ENCODE measurements around the gene PLIN4. TPM values are rescaled to one million over a fixed set of nuclear protein-coding genes. Genes with fewer than 3 reads are reported as not detected.

Gene PLIN4
- total RNA-seq, 1 donor from 2014 or later, result not detected

GRCh38 chr19:4538601-4538954 lies 20.3 kb upstream of the PLIN4 start:
- no peak for DNase-seq (ENCODE audit: extremely low spot score, unreplicated experiment)
- H3K27ac Mint-ChIP-seq (ENCODE audit: unreplicated experiment), result no peak overlapping the region
- no peaks in the 10 kb centered on the region for H3K36me3 Mint-ChIP-seq (ENCODE audit: unreplicated experiment)
- H3K27me3 Mint-ChIP-seq (ENCODE audit: unreplicated experiment), result peaks cover 30% of the 10 kb centered on the region
- H3K4me3 Mint-ChIP-seq (ENCODE audit: unreplicated experiment), result no peak overlapping the region
- no peak for TF ChIP-seq CTCF (IDR thresholded peaks at IDR 0.05)
- no peaks in the 10 kb centered on the region for H3K9me3 Mint-ChIP-seq (ENCODE audit: unreplicated experiment)
- H3K4me1 Mint-ChIP-seq (ENCODE audit: unreplicated experiment), result no peaks in the 10 kb centered on the region

GRCh38 chr19:4537953-4538600 lies 19.8 kb upstream of the PLIN4 start:
- no peak overlapping the region for H3K4me3 Mint-ChIP-seq (ENCODE audit: unreplicated experiment)
- no peaks in the 10 kb centered on the region for H3K4me1 Mint-ChIP-seq (ENCODE audit: unreplicated experiment)
- no peak for TF ChIP-seq CTCF (IDR thresholded peaks at IDR 0.05)
- no peaks in the 10 kb centered on the region for H3K36me3 Mint-ChIP-seq (ENCODE audit: unreplicated experiment)
- peaks cover 34% of the 10 kb centered on the region for H3K27me3 Mint-ChIP-seq (ENCODE audit: unreplicated experiment)
- no peak overlapping the region for H3K27ac Mint-ChIP-seq (ENCODE audit: unreplicated experiment)
- no peaks in the 10 kb centered on the region for H3K9me3 Mint-ChIP-seq (ENCODE audit: unreplicated experiment)
- DNase-seq (ENCODE audit: extremely low spot score, unreplicated experiment), result no peak

- DNase-seq (ENCODE audit: extremely low spot score, unreplicated experiment), result no peak
- H3K27ac Mint-ChIP-seq (ENCODE audit: unreplicated experiment), result no peak overlapping the region
- TF ChIP-seq CTCF (IDR thresholded peaks at IDR 0.05), result no peak
- H3K4me3 Mint-ChIP-seq (ENCODE audit: unreplicated experiment), result no peak overlapping the region
- H3K36me3 Mint-ChIP-seq (ENCODE audit: unreplicated experiment), result no peaks in the 10 kb centered on the region
- H3K27me3 Mint-ChIP-seq (ENCODE audit: unreplicated experiment), result peaks cover 34% of the 10 kb centered on the region
- no peaks in the 10 kb centered on the region for H3K9me3 Mint-ChIP-seq (ENCODE audit: unreplicated experiment)
- no peaks in the 10 kb centered on the region for H3K4me1 Mint-ChIP-seq (ENCODE audit: unreplicated experiment)
These were observed 18.5 kb upstream of the PLIN4 start for GRCh38 chr19:4536798-4537197.

- no peak for TF ChIP-seq CTCF (IDR thresholded peaks at IDR 0.05)
- peak; percentile 90 for DNase-seq (ENCODE audit: extremely low spot score, unreplicated experiment)
- Mint-ChIP-seq H3K4me3 (ENCODE audit: unreplicated experiment) (no peak within 1 kb of the TSS), H3K9me3 (ENCODE audit: unreplicated experiment) (no peaks in the 10 kb centered on the region), H3K27ac (ENCODE audit: unreplicated experiment) (no peak within 1 kb of the TSS), H3K27me3 (ENCODE audit: unreplicated experiment) (peaks cover 34% of the 10 kb centered on the region), H3K4me1 (ENCODE audit: unreplicated experiment) (no peaks in the 10 kb centered on the region), H3K36me3 (ENCODE audit: unreplicated experiment) (no peaks in the 10 kb centered on the region)
These were observed 16.8 kb upstream of the PLIN4 start, which contains the start of gene PLIN5 for GRCh38 chr19:4534836-4535658. TSS of gene PLIN5 (minus strand) at chr19:4535224. CDS start at chr19:4534074, 1,150 bp downstream.

GRCh38 chr19:4533835-4534424 lies 15.6 kb upstream of the PLIN4 start:
- Mint-ChIP-seq H3K4me3 (ENCODE audit: unreplicated experiment) (no peak overlapping the region), H3K27me3 (ENCODE audit: unreplicated experiment) (peaks cover 24% of the 10 kb centered on the region), H3K4me1 (ENCODE audit: unreplicated experiment) (no peaks in the 10 kb centered on the region), H3K27ac (ENCODE audit: unreplicated experiment) (no peak overlapping the region), H3K9me3 (ENCODE audit: unreplicated experiment) (no peaks in the 10 kb centered on the region), H3K36me3 (ENCODE audit: unreplicated experiment) (no peaks in the 10 kb centered on the region)
- TF ChIP-seq CTCF (IDR thresholded peaks at IDR 0.05), result no peak
- DNase-seq (ENCODE audit: extremely low spot score, unreplicated experiment), result no peak

Measured in osteocyte (in vitro differentiated cells).